Activated CD8-positive, alpha-beta memory T cell treated with anti-CD3 and anti-CD28 coated beads for 48 hours (primary cell): Measurements from ENCODE around the gene NECTIN1.

ENCODE experiments used
- DNase-seq, 3 experiments: peaks; one replicate each; pipeline ENCODE4 v3.0.0-alpha.2; 2020; ENCODE audit warnings: low read depth in 2 of 3, low spot score in 2 of 3

Gene NECTIN1

DNA sequence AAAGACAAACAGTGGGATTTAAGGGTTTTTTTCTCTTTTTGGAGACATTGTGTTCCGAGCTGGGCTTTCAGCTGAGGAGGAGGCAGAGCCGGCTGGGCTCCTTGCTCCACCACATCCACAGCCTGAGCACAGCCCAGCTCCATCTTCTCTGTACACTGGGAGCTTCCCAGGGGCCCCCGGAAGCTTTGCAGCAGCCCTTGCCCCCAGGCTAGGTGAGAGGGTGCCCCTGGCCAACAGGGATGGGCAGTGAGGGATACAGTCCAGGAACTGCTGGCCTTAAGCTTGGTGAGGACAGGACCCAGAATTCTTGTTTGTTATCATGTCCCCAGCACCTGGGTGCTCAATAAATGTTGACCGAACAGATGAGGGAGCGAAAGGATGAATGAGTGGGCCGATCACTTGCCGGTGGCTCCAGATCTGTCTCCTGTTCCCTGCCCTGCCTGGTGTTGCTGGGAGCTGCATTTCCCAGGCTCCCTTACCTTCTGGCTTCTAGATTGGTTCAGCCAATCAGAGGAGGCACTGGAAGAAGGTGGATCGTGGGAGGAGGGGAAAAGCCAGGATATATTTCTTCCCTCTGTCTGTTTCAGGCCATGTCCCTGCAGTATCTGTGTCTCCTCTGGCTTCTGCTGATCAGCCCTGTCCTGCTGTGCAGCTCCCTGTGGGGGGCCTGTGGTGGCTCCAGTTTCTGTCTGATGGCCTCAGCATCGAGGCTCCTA, 26.5 kb upstream of the NECTIN1 start:
- DNase-seq: no peak

DNA sequence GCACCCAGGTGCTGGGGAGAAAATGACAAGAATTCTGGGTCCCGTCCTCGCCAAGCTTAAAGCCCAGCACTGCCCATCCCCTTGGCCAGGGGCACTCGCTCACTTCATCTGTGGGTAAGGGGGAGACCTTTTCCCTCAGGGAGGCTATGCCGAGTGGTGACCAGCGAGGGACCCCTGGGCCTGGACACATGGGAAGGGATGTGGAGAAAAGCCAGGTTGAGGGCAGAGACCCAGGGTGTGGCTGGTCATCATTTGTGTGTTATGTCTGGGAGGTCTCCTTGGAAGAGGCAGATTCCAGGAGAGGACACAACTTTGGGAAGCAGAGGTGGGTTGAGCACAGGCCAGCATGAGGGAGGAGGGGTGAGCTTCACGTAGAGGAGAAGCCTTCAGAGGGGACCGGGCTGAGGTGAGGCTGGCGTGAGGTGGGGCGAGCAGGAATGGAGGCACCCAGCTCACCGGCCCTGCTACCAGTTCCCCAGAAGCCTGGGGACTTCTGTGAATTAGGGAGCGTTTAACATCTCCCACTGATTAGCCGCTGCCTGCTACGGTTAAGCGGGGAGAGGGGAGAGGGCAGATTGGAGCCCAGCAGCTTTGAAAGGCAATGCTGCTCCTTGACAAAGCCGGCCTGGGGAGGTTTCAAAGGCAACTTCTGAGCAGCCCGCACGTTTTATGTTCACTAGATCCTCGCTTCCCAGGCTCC, 25.8 kb upstream of the NECTIN1 start:
- no peak for DNase-seq

DNA sequence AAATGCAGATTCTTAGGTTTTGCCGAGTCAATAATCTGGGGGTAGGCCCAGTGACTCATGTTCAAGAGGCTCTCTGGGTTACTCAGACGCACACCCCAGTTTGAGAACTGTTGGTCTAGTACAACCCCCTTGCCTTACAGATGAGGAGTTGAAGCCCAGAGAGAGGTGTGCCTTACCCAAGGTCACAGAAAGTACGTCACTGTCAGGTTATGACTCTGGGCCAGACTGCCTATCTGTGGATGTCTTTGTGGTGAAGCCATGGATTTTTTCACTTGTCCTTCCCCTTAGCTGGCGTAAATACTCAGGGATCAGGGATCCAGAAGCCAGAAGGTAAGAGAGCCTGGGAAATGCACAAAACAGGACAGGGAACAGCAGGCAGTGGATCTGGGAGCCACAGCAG, 25.2 kb upstream of the NECTIN1 start:
- DNase-seq: no peak

DNA sequence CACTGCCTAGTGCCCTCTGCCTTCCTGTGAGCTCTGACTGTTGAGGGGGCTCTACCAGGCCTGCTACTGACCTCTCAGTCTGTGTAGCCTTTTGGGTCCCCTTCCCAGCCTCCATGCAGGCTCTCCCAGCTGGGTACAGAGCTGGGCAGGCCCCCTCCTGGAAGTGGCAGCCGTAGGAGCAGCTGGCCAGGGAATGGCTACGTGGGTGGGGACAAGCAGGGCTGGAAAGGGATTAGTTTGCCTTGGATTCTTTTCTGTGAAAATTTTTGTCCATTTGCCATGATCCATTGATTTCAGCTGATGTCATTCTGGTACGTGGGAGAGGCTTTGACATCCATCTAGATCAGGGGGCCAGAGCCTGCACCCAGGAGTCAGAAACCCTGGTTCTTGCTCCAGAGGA, 23.9 kb upstream of the NECTIN1 start:
- no peak for DNase-seq

DNA sequence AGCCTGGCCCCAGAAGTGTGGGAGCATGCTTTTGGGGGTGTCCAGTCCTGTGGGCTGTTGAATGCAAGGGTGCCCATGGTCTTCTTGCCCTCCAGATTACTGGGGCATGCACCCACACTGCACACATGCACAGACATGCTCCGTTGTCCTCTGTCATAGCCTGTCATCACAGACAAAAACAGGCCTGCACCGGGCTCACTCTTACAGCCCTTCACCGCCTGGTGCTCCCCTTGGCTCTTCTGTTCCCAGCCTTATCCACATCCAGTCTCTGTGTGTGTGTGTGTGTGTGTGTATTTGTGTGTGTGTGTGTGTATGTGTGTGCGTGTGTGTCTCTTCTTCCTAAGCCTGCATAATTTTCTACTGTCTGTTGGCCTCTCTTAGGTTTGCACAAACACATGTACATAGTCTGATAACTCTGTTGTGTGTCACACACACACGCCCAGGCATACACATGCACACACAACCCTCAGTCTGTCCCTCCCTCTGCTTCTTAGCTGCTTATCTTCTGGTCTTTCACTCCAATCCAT, 23.4 kb upstream of the NECTIN1 start:
- no peak for DNase-seq

DNA sequence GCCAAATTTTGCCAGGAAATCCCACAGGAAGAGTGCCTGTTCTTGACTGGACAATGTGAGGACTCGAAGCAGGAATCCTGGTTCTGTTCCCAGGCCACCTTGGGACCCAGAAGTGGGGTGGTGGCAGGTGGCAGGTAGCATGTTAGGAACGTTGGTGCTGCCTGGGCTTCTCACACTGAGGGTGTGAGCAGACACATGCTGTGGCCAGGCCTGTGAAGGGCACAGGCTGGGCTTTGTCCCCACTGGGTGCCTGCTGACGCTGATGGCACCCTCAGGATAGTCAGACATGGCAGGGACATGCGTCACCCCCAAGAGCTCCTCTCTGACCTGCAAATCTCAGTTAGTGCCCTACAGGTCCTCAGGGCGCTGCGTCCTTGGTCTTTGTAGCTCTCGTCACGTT, 21.1 kb upstream of the NECTIN1 start:
- DNase-seq: no peak

DNA sequence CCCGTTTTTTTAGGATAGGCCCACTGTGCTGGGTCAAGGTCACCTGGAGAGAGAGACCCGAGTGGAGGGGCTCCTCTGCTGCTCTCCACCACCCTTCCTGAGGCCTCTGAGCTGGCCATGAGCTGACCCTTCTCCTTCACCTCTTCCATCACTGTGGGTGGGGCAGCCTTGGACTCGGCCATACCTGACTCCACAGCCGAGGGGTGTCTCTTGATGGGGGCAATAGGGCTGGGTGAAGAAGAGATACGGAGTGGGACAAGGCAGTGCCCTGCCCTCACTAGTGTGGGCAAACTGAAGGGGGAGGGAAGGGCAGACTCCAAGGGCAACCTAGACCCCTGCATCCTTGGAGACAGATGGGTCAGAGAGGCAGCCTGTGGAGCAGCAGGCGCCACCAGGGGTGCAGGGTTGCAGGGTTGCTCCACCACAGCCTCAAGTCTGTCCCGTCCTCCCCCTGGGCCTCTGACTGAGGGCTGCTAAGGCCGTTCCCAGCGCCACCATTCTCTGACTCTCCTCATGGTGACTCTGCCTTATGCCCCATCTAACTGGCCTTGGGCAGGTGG, 20.1 kb upstream of the NECTIN1 start:
- no peak for DNase-seq

DNA sequence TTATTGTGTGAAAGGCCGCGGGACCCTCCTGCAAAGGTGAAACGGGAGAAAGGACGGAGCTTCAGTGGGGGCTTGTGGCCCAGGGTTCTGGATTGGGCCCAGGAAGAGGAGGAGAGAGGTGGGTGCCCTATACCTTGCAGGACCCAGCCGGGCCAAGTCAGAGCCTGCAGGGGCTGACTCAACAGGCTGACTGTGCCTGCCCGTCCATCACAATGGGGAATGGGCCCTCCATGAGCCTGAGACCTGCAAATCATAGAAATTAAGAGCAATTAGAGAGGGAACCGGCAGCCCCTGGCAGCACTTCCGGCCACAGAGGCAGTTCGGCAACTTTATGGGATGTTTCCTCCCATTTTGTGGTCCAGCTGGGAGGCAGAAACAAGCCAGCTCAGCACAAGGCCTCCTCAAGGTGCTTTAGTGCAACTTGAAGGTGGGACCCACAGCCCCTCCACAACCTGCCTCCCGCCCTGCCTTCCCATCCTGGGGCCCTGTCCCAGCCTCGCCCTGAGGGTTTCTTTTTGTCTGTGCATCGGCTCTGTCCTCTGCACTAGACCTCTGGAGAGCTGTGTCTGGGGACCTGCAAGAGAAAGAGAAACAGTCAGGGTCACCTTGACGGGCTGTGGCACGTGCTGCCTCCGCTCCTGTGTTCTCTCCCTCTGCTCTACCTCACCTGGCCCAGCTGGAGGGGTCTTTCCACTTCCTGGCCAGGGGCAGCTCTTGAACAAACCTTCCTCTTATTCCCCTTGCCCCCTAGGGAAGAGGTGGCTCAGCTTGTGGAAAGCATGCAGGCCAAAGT, 19.1 kb upstream of the NECTIN1 start:
- DNase-seq: no peak

DNA sequence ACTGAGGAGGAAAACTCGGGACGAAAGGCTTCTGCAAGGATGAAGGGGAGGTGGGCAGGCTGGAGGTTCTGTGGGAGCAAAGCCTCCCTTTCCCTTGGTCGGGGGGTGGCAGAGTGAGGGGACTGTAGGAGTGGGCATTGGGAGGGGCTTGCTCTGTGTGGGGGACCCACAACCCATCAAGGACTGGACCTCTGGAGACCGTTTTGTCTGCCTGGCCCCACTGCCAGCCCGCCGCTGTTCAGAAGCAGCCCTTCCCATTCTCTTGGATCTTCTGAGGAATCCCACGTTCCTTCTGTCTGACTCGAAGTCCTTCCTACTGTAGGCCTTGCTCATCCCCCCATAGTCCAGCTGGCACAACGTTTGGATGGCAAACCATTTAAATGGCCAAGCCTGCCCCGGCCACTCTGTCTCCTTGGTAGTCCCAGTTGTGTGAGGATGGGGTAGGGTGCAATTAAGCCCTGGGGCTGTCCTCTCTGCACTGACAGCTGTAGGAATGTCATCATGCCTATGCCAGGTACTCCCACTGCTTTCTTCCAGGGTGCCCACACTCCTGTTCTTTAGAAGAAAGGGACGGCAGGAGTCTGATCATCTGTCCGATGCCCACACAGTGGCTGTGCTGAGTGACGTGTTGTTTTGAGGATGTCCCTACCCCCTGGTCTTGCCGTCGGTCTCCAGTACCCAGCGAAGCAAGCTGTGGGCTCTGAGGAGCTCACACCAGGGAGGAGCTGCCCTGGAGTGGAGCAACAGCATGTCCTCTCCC, 17.0 kb upstream of the NECTIN1 start:
- no peak for DNase-seq

DNA sequence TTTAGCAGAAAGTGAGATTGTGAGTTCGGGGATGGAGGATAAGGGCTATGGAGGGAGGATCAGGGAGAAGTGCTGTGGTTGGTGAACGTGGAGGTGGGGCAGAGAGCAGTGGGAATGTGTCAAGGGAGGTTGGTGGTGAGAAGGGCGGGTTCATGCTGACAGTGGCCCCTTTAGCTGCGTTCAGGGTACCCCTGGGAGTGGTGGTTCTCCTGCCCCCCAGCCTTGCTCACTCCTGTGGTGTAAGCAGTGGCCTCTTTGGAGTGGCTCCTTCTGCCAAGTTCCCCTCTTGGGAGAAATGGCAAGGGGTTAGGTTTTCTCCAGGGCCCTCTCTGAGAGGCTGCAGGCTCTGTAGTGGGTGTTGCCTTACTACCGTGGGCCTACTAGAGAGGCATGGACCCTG, 16.1 kb upstream of the NECTIN1 start:
- no peak for DNase-seq

DNA sequence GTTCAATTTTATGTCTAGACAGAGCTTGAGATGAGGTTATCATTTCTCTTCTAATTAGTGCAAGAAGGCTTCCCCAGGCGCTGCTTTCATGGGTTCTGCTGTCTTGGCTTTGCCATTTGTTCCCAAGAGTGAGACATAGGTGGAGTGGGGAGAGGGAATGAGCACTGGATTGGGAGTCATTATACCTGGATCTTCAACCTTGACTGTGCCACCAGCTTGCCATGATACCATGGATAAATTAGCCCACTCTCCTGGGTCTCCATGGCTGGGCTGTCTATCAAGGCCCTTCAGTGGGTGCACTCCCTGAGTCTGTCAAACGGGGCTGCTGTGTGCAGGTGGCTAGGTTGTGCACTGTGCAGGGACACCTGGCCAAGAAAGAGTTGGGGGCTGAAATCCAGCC, 15.6 kb upstream of the NECTIN1 start:
- DNase-seq: no peak

DNA sequence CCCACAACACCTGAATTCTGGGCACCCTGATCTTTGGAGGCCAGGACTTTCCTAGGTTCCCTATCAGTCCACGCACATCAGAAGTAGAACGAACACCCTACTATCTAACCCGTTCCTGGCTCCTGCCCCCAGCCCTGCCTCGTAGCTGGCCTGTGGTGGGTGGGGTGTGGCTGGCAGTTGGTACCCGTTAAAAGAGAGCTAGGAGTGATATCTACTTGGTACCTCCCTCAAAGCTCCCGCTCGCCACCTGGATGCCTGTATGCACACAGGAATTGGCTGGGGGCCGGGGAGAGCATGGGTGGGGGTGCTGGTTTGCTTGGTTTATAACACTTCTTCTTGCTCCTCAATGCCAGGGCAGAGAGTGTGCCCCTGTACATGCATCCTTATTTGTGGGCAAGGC, 14.0 kb upstream of the NECTIN1 start:
- no peak for DNase-seq

DNA sequence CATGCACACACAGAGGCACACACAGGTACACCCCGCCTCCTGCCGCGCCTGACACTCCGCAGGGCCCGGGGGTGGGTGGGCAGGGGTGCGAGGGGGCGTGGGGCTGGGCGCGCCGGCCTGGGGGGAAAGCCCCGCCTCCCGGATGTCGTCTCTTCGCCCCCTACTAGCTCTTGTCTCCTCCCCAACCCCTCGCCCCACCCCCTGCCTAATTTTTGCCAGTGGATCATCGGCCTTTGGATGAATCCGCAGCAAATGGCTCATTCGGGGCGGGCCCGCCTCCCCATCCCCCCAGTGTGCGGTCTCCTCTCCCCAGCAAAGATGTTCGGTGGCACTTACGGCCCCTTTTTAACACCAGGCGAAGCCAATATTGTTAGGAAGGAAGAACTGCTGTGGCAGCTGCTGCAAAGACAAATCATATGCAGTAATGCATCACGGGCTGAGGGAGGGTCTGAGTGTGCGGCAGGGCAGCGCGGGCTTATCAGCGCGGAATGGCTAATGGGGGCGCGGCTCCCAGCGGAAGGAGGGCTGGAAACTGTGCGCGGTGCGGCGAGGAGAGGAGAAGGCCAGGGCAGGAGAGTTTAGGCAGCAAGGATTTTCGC, 13.4 kb upstream of the NECTIN1 start:
- DNase-seq: no peak

DNA sequence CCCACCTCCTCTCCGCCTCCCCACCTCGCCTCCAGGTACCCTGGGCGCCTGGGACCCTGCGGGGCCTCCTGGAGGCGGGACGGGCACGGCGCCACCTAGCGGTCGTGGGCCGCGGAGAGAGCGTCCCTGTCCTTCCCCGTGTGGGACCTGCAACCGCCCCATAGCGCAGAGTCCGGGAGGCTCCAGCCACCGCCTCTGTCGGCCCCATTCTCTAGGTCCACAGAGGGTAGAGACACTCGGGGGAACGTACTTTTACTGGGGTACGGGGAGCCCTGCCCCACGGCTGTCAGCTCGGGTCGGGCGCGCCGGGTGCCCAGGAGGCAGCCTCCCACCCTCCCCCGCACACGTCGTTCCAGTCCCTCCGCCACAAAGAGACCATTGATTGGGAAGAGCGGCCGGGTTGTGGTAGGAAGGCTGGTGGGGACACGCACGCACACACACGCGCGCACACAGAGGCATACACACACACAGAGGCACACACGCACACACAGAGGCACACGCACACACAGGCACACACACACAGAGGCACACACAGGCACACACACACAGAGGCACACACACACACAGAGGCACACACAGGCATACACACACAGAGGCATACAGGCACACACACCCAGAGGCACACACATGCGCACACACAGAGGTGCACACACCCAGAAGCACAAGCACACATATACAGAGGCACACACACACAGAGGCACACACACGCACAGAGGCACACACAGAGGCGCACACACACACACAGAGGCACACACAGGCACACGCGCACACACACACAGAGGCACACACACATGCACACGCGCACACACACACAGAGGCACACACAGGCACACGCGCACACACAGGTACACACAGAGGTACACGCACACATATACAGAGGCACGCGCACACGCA, 12.6 kb upstream of the NECTIN1 start:
- peak in 2 of 3 experiments; percentile 43 to 56 for DNase-seq

DNA sequence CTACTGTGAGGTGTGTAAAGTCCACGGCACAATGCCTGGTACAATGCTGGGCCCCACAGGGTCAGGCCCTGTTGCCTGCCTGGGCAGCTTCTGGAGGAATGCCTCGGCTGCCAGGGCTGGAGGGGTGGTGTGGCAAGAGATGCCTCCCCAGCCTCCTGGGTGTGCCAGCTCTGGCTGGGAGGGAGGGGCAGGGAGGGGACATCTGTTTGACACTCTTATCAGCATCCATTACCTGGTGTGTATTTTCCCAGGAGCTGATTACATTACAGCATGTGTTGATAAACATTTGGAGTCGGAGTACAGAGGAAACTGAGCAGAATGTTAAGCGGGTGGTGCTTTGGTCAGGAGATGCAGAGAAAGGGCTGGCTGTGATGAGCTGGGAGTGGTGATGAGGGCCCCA, 11.0 kb upstream of the NECTIN1 start:
- no peak for DNase-seq

DNA sequence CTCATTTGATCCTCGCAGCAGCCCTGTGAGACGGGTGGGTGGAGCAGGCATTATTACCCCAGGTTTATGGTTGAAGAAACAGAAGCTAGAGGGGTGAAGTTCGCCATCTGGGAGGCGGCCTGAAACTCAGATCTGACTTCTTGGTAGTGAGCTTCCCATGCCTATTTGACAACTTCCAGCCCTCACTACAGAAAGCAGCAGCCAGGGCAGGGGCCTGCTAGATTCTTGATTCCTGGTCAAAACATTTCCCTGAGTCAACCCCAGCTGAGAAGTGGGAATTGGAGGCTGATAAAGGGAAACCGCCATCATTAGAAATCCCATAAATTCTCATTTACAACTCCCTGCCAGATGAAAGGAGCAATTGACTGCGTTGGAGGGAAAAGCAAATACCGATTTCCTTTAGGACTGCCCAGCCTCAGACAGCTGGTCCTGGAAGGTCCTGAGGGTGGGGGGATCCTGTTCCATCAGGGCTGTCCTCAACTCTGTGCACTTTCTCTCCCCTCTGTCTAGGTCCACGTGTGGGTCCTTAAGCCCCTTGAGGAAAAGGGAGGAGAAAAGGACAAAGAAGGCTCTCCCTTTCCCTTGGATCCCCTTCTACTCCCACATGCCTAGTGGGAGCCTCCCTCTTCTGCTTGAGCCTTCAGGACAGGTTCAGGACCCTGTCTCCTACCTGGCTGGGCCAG, 10.2 kb upstream of the NECTIN1 start:
- no peak for DNase-seq

DNA sequence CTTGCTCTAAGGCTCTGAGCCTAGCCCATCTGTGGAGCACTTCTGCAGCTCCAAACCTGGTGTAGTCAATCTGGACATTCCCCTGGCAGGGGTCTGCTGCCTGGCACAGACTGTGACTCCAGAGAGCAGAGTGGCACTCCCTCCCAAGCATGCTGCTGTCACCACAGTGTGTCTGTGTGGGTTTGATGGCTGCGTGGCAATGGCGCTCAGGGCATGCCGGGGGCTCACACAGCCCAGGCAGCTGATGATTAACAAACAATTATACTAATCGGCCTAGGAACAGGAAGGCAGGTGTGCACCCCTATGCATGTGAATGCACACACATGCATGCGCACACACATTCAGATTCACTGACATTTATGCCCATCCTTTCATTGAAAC, 9.0 kb upstream of the NECTIN1 start:
- no peak for DNase-seq

DNA sequence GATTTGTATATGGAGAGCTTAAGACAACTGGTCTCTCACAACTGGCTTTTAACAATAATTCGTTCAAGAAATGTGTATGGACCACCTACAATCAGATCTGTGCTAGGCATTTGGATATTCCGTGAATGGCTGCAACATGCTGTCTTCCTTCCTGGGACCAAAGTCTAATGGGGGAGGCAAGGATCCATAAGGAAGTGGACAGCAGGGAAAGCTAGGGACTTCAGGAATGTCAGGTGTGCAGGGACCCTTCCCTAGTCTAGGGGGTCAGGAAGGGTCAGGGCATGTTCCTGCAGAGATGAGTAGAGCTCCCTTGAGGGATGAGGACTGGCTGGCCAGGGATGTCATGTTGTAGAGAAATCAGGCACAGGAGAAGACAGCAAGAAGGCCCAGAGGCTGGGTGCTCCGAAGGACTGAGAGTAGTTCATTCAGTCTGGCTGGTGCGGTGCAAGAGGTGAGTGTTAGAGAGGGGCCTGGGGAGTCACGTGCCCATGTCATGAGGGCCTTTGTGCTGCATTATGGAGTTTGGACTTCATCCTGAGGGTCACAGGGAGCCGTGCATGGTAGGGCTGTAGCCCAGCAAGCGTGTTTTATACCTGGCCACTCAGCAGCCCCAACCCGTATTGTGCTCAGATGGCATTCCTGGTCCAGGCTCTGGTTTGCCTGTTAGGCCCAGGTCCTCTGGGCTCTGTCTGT, 8.5 kb upstream of the NECTIN1 start:
- DNase-seq: no peak
